ENCODE measurements around the gene COMMD2. TPM values are rescaled to one million over a fixed set of nuclear protein-coding genes. Genes with fewer than 3 reads are reported as not detected.

Gene COMMD2
- total RNA-seq, 2 experiments from 2014 or later: 27.2 to 48.9 TPM

- Histone ChIP-seq H3K4me3 (ENCODE audit: low read depth, low read length, poor library complexity, severe bottlenecking) (no peak overlapping the region), H4K20me1 (ENCODE audit: insufficient read depth, low read length) (no peaks in the 10 kb centered on the region), H3K4me2 (ENCODE audit: low read length) (no peak overlapping the region), H3K9me3 (ENCODE audit: low read length) (no peaks in the 10 kb centered on the region), H3K36me3 (ENCODE audit: insufficient read depth, low read length) (no peaks in the 10 kb centered on the region), H3K4me1 (ENCODE audit: insufficient read depth, low read length, poor library complexity, severe bottlenecking) (no peaks in the 10 kb centered on the region), H3K9me2 (ENCODE audit: insufficient read depth, low read length) (no peaks in the 10 kb centered on the region), H3K27ac (ENCODE audit: low read depth, low read length, poor library complexity, severe bottlenecking) (no peak overlapping the region), H3K79me2 (ENCODE audit: insufficient read depth, low read depth, low read length) (no peaks in the 10 kb centered on the region), H2AFZ (ENCODE audit: low read length) (no peak overlapping the region)
- ChIA-PET CTCF (ENCODE audit: unreplicated experiment) (no interaction called here), POLR2A (no interaction called here)
- no TSS peak for BruUV-seq (replicated peaks)
- no peak for DNase-seq (ENCODE audit: low spot score)
- TF ChIP-seq CTCF (conservative IDR thresholded peaks at IDR 0.05; ENCODE audit: low read length) (no peak), EZH2phosphoT487 (IDR thresholded peaks at IDR 0.05; ENCODE audit: borderline replicate concordance, low read depth, low read length) (no peak)
- intact Hi-C loops (cut with micrococcal nuclease; ENCODE audit: unreplicated experiment): loop anchor here (5.0 to 10.0 kb wide), 2 partner anchors 180 to 758 kb away; no protein-coding TSS in a partner anchor
Measured at GRCh38 chr3:149715247-149715646, 37.0 kb downstream of the COMMD2 start.

GRCh38 chr3:149713730-149714654 is 38.3 kb downstream of the COMMD2 start:
- no peak overlapping the region for H2AFZ ChIP-seq (ENCODE audit: low read length)
- H3K4me3 ChIP-seq (ENCODE audit: low read depth, low read length, poor library complexity, severe bottlenecking): no peak overlapping the region
- CTCF ChIA-PET (ENCODE audit: unreplicated experiment): no interaction called here
- H3K4me2 ChIP-seq (ENCODE audit: low read length): no peak overlapping the region
- intact Hi-C loops (cut with micrococcal nuclease; ENCODE audit: unreplicated experiment): loop anchor here (10.0 kb wide), 1 partner anchor 179 kb away; no protein-coding TSS in a partner anchor
- no peaks in the 10 kb centered on the region for H3K4me1 ChIP-seq (ENCODE audit: insufficient read depth, low read length, poor library complexity, severe bottlenecking)
- H3K27ac ChIP-seq (ENCODE audit: low read depth, low read length, poor library complexity, severe bottlenecking): no peak overlapping the region
- DNase-seq (ENCODE audit: low spot score): no peak
- no peaks in the 10 kb centered on the region for H4K20me1 ChIP-seq (ENCODE audit: insufficient read depth, low read length)
- H3K36me3 ChIP-seq (ENCODE audit: insufficient read depth, low read length): no peaks in the 10 kb centered on the region
- no TSS peak for BruUV-seq (replicated peaks)
- POLR2A ChIA-PET: no interaction called here
- H3K9me2 ChIP-seq (ENCODE audit: insufficient read depth, low read length): no peaks in the 10 kb centered on the region
- H3K9me3 ChIP-seq (ENCODE audit: low read length): no peaks in the 10 kb centered on the region
- H3K79me2 ChIP-seq (ENCODE audit: insufficient read depth, low read depth, low read length): no peaks in the 10 kb centered on the region
- TF ChIP-seq CTCF (conservative IDR thresholded peaks at IDR 0.05; ENCODE audit: low read length) (no peak), EZH2phosphoT487 (IDR thresholded peaks at IDR 0.05; ENCODE audit: borderline replicate concordance, low read depth, low read length) (no peak)

GRCh38 chr3:149706905-149707304 is 45.4 kb downstream of the COMMD2 start:
- Histone ChIP-seq H3K79me2 (ENCODE audit: insufficient read depth, low read depth, low read length) (no peaks in the 10 kb centered on the region), H4K20me1 (ENCODE audit: insufficient read depth, low read length) (no peaks in the 10 kb centered on the region), H2AFZ (ENCODE audit: low read length) (no peak overlapping the region), H3K27ac (ENCODE audit: low read depth, low read length, poor library complexity, severe bottlenecking) (no peak overlapping the region), H3K36me3 (ENCODE audit: insufficient read depth, low read length) (no peaks in the 10 kb centered on the region), H3K9me2 (ENCODE audit: insufficient read depth, low read length) (no peaks in the 10 kb centered on the region), H3K4me2 (ENCODE audit: low read length) (no peak overlapping the region), H3K9me3 (ENCODE audit: low read length) (no peaks in the 10 kb centered on the region), H3K4me1 (ENCODE audit: insufficient read depth, low read length, poor library complexity, severe bottlenecking) (no peaks in the 10 kb centered on the region), H3K4me3 (ENCODE audit: low read depth, low read length, poor library complexity, severe bottlenecking) (no peak overlapping the region)
- POLR2A ChIA-PET: no interaction called here
- no TSS peak for BruUV-seq (replicated peaks)
- no peak for TF ChIP-seq EZH2phosphoT487 (IDR thresholded peaks at IDR 0.05; ENCODE audit: borderline replicate concordance, low read depth, low read length)
- TF ChIP-seq CTCF (conservative IDR thresholded peaks at IDR 0.05; ENCODE audit: low read length): no peak
- no peak for DNase-seq (ENCODE audit: low spot score)
- CTCF ChIA-PET (ENCODE audit: unreplicated experiment): no interaction called here
- intact Hi-C loops (cut with micrococcal nuclease; ENCODE audit: unreplicated experiment): no loop called here

Data from OCI-LY7 (cell line).